ENCODE data around the gene ACVR1.

GRCh38 chr2:157897106-157897971 lies 21.2 kb upstream of the ACVR1 start:
- no peak for TF ChIP-seq CTCF (IDR thresholded peaks at IDR 0.05)
- no peak for TF ChIP-seq ZFX (IDR thresholded peaks at IDR 0.05; ENCODE audit: borderline replicate concordance)

All from 22Rv1 (cell line).